OCI-LY3 (cell line): ENCODE data around the gene ZC3H4.

Experiments
- CTCF ChIP-seq: fragments of 200-600, 300-600 bp; sonication (generic); IDR thresholded peaks from 2 replicates; pipeline ENCODE4 v1.5.1; 2014; ENCODE audit warnings: antibody characterized with exemption, low read length, low read depth
- EZH2phosphoT487 ChIP-seq: fragments of 200-600 bp; shearing (Covaris generic); IDR thresholded peaks from 2 replicates; pipeline ENCODE4 v1.6.1; 2018; ENCODE audit warnings: antibody characterized with exemption, mixed run types, low read depth

GRCh38 chr19:47073574-47073973 lies 40.0 kb downstream of the ZC3H4 start:
- TF ChIP-seq CTCF (no peak), EZH2phosphoT487 (no peak)
